ENCODE measurements around the gene P2RX2.
"Not testable (repeated sequence)": the region's sequence is repeated elsewhere in the genome, so short reads cannot be mapped to it uniquely, and the experiment has no call there.

- not testable (repeated sequence) for TF ChIP-seq CTCF (conservative IDR thresholded peaks at IDR 0.05; ENCODE audit: low read length); EZH2phosphoT487 (IDR thresholded peaks at IDR 0.05; ENCODE audit: borderline replicate concordance, low read depth, low read length)
These were observed 19.1 kb upstream of the P2RX2 start for GRCh38 chr12:132599502-132599901.

Measured in OCI-LY7 (cell line).